HEK293T (cell line): Measurements from ENCODE around the gene VPS41.

Source experiments
- BHLHE40 ChIP-seq: fragments of 450-650 bp; IDR thresholded peaks from 2 replicates; pipeline ENCODE4 v1.6.1; 2016; ENCODE audit warnings: mild to moderate bottlenecking, moderate library complexity, borderline replicate concordance
- ELF4 ChIP-seq: fragments of 450-650 bp; IDR thresholded peaks from 2 replicates; pipeline ENCODE4 v1.6.1; 2017; ENCODE audit warnings: antibody characterized with exemption
- FOXA1 ChIP-seq: fragments of 450-650 bp; IDR thresholded peaks from 2 replicates; pipeline ENCODE4 v1.6.1; 2016; ENCODE audit warnings: mild to moderate bottlenecking
- FOXK2 ChIP-seq: fragments of 450-650 bp; IDR thresholded peaks from 2 replicates; pipeline ENCODE4 v1.6.1; 2016; ENCODE audit warnings: mild to moderate bottlenecking
- FOXM1 ChIP-seq: fragments of 450-650 bp; IDR thresholded peaks from 2 replicates; pipeline ENCODE4 v1.6.1; 2017; ENCODE audit warnings: mild to moderate bottlenecking, borderline replicate concordance
- L3MBTL2 ChIP-seq: fragments of 450-650 bp; conservative IDR thresholded peaks from 2 replicates; pipeline ENCODE4 v1.6.1; 2016; ENCODE audit warnings: mild to moderate bottlenecking
- SP1 ChIP-seq: fragments of 450-650 bp; IDR thresholded peaks from 2 replicates; pipeline ENCODE4 v1.6.1; 2017
- SUZ12 ChIP-seq: fragments of 450-650 bp; IDR thresholded peaks from 2 replicates; pipeline ENCODE4 v1.6.1; 2016; ENCODE audit warnings: mild to moderate bottlenecking
- TARDBP ChIP-seq: fragments of 450-650 bp; IDR thresholded peaks from 2 replicates; pipeline ENCODE4 v1.6.1; 2016

DNA sequence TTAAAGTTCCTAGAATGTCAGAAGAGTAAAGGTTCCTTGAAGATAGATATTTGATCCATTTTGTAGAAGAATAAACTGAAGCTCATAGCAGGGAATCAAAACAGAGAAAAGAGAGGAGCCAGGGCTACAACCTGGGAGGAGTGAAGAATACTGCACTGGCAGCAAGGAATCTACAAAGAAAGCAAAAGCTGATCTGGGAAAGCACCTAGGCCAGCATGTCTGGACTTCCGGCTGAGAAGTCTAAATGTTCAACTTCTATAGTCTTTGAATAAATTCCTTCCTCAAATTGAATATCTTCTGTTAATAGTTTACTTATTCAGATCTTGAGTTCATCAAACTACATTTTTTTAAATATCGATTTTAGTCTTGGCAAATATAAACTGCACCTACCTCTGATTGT lies 78.2 kb downstream of the VPS41 start:
- TF ChIP-seq TARDBP = no peak
- no peak for TF ChIP-seq SP1
- no peak for TF ChIP-seq FOXM1
- no peak for TF ChIP-seq FOXA1
- TF ChIP-seq BHLHE40 = no peak
- no peak for TF ChIP-seq ELF4
- no peak for TF ChIP-seq FOXK2
- no peak for TF ChIP-seq L3MBTL2
- TF ChIP-seq SUZ12 = no peak
